ENCODE data around the gene FARP1.
A peak's percentile ranks its signal among the peaks of the same experiment; 100 is the strongest.

The FARP1 gene

DNA sequence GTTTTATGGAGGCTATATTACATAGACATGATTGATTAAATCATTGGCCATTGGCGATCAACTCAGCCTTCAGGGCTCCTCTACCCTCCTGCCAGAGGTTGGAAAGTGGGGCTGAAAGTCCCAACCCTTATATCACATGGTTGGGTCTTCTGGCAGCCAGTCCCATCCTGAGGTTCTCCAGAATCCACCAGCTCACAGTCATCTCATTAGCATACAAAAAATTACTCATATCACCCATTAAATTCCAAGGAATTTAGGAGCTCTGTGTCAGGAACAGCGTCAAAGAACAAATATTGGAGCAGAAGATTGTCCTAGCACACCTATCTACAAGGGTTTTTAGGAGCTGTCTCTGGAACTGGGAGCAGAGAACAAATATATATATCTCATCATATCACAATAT lies 39.4 kb upstream of the FARP1 start:
- peaks cover 0 to 4% (median 0%) of the 10 kb centered on the region in 5 experiments for H3K9me3 ChIP-seq (ENCODE audit: control extremely low read depth in 1 of 5, control insufficient read depth in 4 of 5, insufficient read depth in 2 of 5, low read depth in 1 of 5, low read length in 4 of 5)
- POLR2A ChIA-PET: no interaction called here
- DNase-seq: no peak
- WGBS (ENCODE audit: insufficient coverage): no CpG with 5 or more reads among the region's 2 CpGs
- H3K4me3 ChIP-seq (ENCODE audit: control insufficient read depth in 1 of 7, extremely low read depth in 1 of 7, insufficient read depth in 4 of 7, low read depth in 2 of 7, low read length in 6 of 7): no peak overlapping the region
- no peaks in the 10 kb centered on the region for H3K4me1 ChIP-seq (ENCODE audit: control extremely low read depth in 1 of 4, control insufficient read depth in 4 of 4, insufficient read depth in 4 of 4, low read length in 3 of 4)
- H3K27ac ChIP-seq (ENCODE audit: insufficient read depth in 1 of 2, low read depth in 1 of 2, low read length in 2 of 2, poor library complexity in 1 of 2, severe bottlenecking in 2 of 2): no peak overlapping the region
- CTCF ChIA-PET: interaction anchor here (0.8 kb wide), 1 partner anchor 588 kb away, joined by 3 read pairs; no protein-coding TSS in a partner anchor
- H3K27me3 ChIP-seq (replicated peaks in 2 of 5; ENCODE audit: control insufficient read depth in 4 of 5, insufficient read depth in 5 of 5, low read length in 4 of 5): no peaks in the 10 kb centered on the region
- H3K36me3 ChIP-seq (ENCODE audit: control insufficient read depth in 4 of 4, insufficient read depth in 4 of 4, low read length in 3 of 4): no peaks in the 10 kb centered on the region

DNA sequence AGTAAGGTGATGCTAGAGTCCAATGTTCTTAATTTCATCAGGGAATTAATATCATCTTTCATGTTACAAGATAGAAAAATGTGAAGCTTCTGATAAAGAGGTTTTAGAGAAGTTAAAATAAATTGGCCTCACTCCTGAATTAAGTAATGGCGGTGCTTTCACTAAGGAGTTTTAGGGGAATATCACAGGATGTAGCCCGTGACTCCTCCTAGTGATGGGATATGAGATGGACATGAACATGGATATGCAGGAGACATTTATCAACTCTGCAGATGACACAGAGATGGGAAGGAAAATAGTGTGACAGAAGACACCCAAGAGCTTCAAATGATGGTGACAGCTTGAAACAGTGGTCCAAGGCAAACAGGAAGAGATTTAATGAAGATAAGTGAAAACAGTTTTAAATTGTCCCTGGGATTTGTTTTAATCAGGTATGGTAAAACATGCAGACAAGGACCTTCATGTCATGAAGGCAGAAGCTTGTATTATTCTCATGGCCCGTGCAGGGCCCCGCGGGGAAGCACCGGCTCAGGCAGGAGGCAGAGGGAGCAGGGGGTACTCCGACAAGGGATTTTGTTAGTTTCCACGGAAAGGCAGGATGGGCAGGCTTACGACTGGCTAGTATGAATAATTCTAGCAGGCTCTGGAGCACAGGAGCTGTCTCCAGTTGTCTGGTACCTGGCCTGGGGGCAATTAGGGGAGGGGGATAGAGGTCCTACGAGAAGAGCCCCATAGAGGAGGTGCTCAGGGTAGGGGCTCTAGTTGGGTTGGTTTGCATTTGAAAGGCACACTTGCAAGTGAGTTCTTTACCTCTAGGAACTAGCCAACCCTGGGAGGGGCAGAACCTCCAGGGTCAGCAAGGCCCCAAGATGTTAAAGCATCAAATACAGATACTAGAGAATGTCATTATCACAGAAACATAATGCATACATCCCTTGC lies 38.7 kb upstream of the FARP1 start:
- peaks cover 0 to 4% (median 0%) of the 10 kb centered on the region in 5 experiments for H3K9me3 ChIP-seq (ENCODE audit: control extremely low read depth in 1 of 5, control insufficient read depth in 4 of 5, insufficient read depth in 2 of 5, low read depth in 1 of 5, low read length in 4 of 5)
- no peak overlapping the region for H3K4me3 ChIP-seq (ENCODE audit: control insufficient read depth in 1 of 7, extremely low read depth in 1 of 7, insufficient read depth in 4 of 7, low read depth in 2 of 7, low read length in 6 of 7)
- no peaks in the 10 kb centered on the region for H3K27me3 ChIP-seq (replicated peaks in 2 of 5; ENCODE audit: control insufficient read depth in 4 of 5, insufficient read depth in 5 of 5, low read length in 4 of 5)
- H3K36me3 ChIP-seq (ENCODE audit: control insufficient read depth in 4 of 4, insufficient read depth in 4 of 4, low read length in 3 of 4): no peaks in the 10 kb centered on the region
- CTCF ChIA-PET: interaction anchor here (0.6 to 0.8 kb wide), 2 partner anchors 37 to 588 kb away, joined by 3 read pairs; no protein-coding TSS in a partner anchor
- DNase-seq: no peak
- no peaks in the 10 kb centered on the region for H3K4me1 ChIP-seq (ENCODE audit: control extremely low read depth in 1 of 4, control insufficient read depth in 4 of 4, insufficient read depth in 4 of 4, low read length in 3 of 4)
- POLR2A ChIA-PET: no interaction called here
- WGBS (ENCODE audit: insufficient coverage): 91% methylated on average over 9 of the region's 10 CpGs
- no peak overlapping the region for H3K27ac ChIP-seq (ENCODE audit: insufficient read depth in 1 of 2, low read depth in 1 of 2, low read length in 2 of 2, poor library complexity in 1 of 2, severe bottlenecking in 2 of 2)

DNA sequence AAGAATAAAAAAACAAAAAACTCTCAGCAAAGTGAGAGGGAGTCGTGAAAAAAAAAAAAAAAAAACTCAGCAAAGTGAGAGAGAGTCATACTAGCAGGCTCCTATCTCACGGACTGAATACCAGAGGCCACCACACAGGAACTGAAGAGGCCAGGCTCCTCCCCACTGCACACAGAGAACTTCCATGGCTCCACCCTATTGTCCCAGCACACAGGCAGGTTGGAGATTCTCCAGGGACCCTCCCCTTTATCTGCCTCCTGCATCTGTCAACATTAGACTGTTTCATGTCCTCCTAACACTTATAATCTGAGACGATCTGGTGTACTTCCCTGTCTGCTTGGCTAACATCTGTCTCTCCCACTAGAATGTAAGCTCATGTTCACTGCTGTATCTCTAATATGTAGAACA lies 37.0 kb upstream of the FARP1 start:
- whole genome bisulfite sequencing (ENCODE audit: insufficient coverage): 35% methylated on average over 3 of the region's 3 CpGs
- peak; percentile 8 to 56 (median 27) for DNase-seq
- H3K9me3 ChIP-seq (ENCODE audit: control extremely low read depth in 1 of 5, control insufficient read depth in 4 of 5, insufficient read depth in 2 of 5, low read depth in 1 of 5, low read length in 4 of 5): peaks cover 0 to 4% (median 0%) of the 10 kb centered on the region in 5 experiments

DNA sequence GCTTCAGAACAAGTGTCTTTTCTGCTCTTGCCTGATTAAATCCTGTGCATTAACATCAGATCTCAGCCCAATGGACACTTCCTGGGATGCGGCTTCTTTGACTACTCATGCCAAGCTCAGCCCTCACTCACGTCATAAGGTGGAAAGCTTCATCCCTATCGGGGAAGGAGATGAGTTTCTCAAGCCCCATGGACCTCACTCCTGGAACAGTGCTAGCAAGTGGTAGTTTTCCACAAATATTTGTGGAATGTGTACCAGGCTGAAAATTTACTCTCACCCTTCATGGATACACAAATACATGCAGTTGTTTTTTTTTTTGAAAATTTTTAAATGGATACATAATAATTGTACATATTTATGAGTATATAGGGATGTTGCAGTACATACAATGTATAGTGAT lies 34.6 kb upstream of the FARP1 start:
- no peak overlapping the region for H3K27ac ChIP-seq (ENCODE audit: insufficient read depth in 1 of 2, low read depth in 1 of 2, low read length in 2 of 2, poor library complexity in 1 of 2, severe bottlenecking in 2 of 2)
- CTCF ChIA-PET: interaction anchor here (0.9 to 1.2 kb wide), 2 partner anchors 8 to 20 kb away, joined by 3 read pairs; no protein-coding TSS in a partner anchor
- POLR2A ChIA-PET: no interaction called here

More for the DNA sequence above, 37.0 kb upstream of the FARP1 start:
- ChIA-PET POLR2A (no interaction called here), CTCF (no interaction called here)
- Histone ChIP-seq H3K27me3 (replicated peaks in 2 of 5; ENCODE audit: control insufficient read depth in 4 of 5, insufficient read depth in 5 of 5, low read length in 4 of 5) (no peaks in the 10 kb centered on the region), H3K27ac (ENCODE audit: insufficient read depth in 1 of 2, low read depth in 1 of 2, low read length in 2 of 2, poor library complexity in 1 of 2, severe bottlenecking in 2 of 2) (no peak overlapping the region), H3K4me3 (ENCODE audit: control insufficient read depth in 1 of 7, extremely low read depth in 1 of 7, insufficient read depth in 4 of 7, low read depth in 2 of 7, low read length in 6 of 7) (no peak overlapping the region), H3K36me3 (ENCODE audit: control insufficient read depth in 4 of 4, insufficient read depth in 4 of 4, low read length in 3 of 4) (no peaks in the 10 kb centered on the region), H3K4me1 (ENCODE audit: control extremely low read depth in 1 of 4, control insufficient read depth in 4 of 4, insufficient read depth in 4 of 4, low read length in 3 of 4) (no peaks in the 10 kb centered on the region)

DNA sequence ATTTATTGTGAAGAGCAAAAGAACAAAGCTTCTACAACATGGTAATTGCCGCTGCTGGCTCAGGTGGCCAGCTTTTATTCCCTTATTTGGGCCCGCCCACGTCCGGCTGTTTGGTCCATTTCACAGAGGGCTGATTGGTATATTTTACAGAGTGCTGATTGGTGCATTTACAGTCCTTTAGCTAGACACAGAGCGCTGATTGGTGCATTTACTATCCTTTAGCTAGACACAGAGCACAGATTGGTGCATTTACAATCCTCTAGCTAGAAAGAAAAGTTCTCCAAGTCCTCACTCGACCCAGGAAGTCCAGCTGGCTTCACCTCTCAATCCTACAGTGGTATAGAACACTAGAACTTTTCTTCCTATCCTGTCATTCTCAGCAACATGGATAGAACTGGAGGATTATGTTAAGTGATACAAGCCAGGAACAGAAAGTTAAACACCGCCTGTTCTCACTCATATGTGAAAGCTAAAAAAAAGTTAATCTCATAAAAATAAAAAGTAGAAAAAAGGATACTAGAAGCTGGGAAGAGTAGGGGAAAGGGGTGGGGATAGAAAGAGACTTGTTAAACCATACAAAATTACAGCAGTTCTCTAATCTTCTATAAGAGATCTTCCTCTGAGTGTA lies 33.6 kb upstream of the FARP1 start:
- CTCF ChIA-PET: interaction anchor here (1.2 kb wide), 1 partner anchor 9 kb away, joined by 3 read pairs; no protein-coding TSS in a partner anchor
- DNase-seq: no peak
- Histone ChIP-seq H3K36me3 (ENCODE audit: control insufficient read depth in 4 of 4, insufficient read depth in 4 of 4, low read length in 3 of 4) (no peaks in the 10 kb centered on the region), H3K4me3 (ENCODE audit: control insufficient read depth in 1 of 7, extremely low read depth in 1 of 7, insufficient read depth in 4 of 7, low read depth in 2 of 7, low read length in 6 of 7) (no peak overlapping the region), H3K27me3 (replicated peaks in 2 of 5; ENCODE audit: control insufficient read depth in 4 of 5, insufficient read depth in 5 of 5, low read length in 4 of 5) (no peaks in the 10 kb centered on the region), H3K9me3 (ENCODE audit: control extremely low read depth in 1 of 5, control insufficient read depth in 4 of 5, insufficient read depth in 2 of 5, low read depth in 1 of 5, low read length in 4 of 5) (peaks cover 0 to 4% (median 0%) of the 10 kb centered on the region in 5 experiments), H3K27ac (ENCODE audit: insufficient read depth in 1 of 2, low read depth in 1 of 2, low read length in 2 of 2, poor library complexity in 1 of 2, severe bottlenecking in 2 of 2) (no peak overlapping the region), H3K4me1 (ENCODE audit: control extremely low read depth in 1 of 4, control insufficient read depth in 4 of 4, insufficient read depth in 4 of 4, low read length in 3 of 4) (no peaks in the 10 kb centered on the region)
- 79% methylated on average over 4 of the region's 7 CpGs for WGBS (ENCODE audit: insufficient coverage)
- POLR2A ChIA-PET: no interaction called here

More for the DNA sequence above, 34.6 kb upstream of the FARP1 start:
- Histone ChIP-seq H3K4me3 (ENCODE audit: control insufficient read depth in 1 of 7, extremely low read depth in 1 of 7, insufficient read depth in 4 of 7, low read depth in 2 of 7, low read length in 6 of 7) (no peak overlapping the region), H3K4me1 (ENCODE audit: control extremely low read depth in 1 of 4, control insufficient read depth in 4 of 4, insufficient read depth in 4 of 4, low read length in 3 of 4) (no peaks in the 10 kb centered on the region), H3K36me3 (ENCODE audit: control insufficient read depth in 4 of 4, insufficient read depth in 4 of 4, low read length in 3 of 4) (no peaks in the 10 kb centered on the region), H3K9me3 (ENCODE audit: control extremely low read depth in 1 of 5, control insufficient read depth in 4 of 5, insufficient read depth in 2 of 5, low read depth in 1 of 5, low read length in 4 of 5) (peaks cover 0 to 4% (median 0%) of the 10 kb centered on the region in 5 experiments), H3K27me3 (replicated peaks in 2 of 5; ENCODE audit: control insufficient read depth in 4 of 5, insufficient read depth in 5 of 5, low read length in 4 of 5) (no peaks in the 10 kb centered on the region)
- DNase-seq: no peak
- 100% methylated on average over 3 of the region's 3 CpGs for WGBS (ENCODE audit: insufficient coverage)

DNA sequence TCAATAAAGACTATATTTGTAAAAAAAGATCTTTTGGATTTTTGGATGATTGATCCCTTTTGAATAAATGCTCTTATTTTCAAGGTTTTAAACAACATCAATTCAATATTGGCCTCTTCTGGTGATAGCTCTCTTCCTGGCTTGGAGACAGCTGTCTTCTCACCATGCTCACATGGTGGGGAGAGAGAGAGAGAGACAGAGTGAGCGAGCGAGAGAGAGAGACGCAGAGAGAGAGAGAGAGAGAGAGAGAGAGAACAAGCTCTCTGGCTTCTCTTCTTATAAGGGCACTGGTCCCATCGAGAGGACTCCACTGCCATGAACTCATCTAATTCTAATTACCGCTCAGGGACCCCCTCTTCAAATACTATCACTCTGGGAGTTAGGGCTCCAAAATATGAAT lies 32.1 kb upstream of the FARP1 start:
- peaks cover 0 to 4% (median 0%) of the 10 kb centered on the region in 5 experiments for H3K9me3 ChIP-seq (ENCODE audit: control extremely low read depth in 1 of 5, control insufficient read depth in 4 of 5, insufficient read depth in 2 of 5, low read depth in 1 of 5, low read length in 4 of 5)
- H3K27me3 ChIP-seq (replicated peaks in 2 of 5; ENCODE audit: control insufficient read depth in 4 of 5, insufficient read depth in 5 of 5, low read length in 4 of 5): no peaks in the 10 kb centered on the region
- no peaks in the 10 kb centered on the region for H3K4me1 ChIP-seq (ENCODE audit: control extremely low read depth in 1 of 4, control insufficient read depth in 4 of 4, insufficient read depth in 4 of 4, low read length in 3 of 4)
- no peaks in the 10 kb centered on the region for H3K36me3 ChIP-seq (ENCODE audit: control insufficient read depth in 4 of 4, insufficient read depth in 4 of 4, low read length in 3 of 4)
- WGBS (ENCODE audit: insufficient coverage): 100% methylated on average over 3 of the region's 5 CpGs
- no peak overlapping the region for H3K27ac ChIP-seq (ENCODE audit: insufficient read depth in 1 of 2, low read depth in 1 of 2, low read length in 2 of 2, poor library complexity in 1 of 2, severe bottlenecking in 2 of 2)
- no peak overlapping the region for H3K4me3 ChIP-seq (ENCODE audit: control insufficient read depth in 1 of 7, extremely low read depth in 1 of 7, insufficient read depth in 4 of 7, low read depth in 2 of 7, low read length in 6 of 7)
- ChIA-PET CTCF (no interaction called here), POLR2A (no interaction called here)
- no peak for DNase-seq
